NCI-H526 treated with DMSO at 0.1 percent for 48 hours (cell line): ENCODE data around the gene ACTL9.
"Not testable (repeated sequence)": the region's sequence is repeated elsewhere in the genome, so short reads cannot be mapped to it uniquely, and the experiment has no call there.

ENCODE experiments used
- DNase-seq: peaks from one replicate; lab custom pipeline; 2025; lab: John Stamatoyannopoulos, UW

The ACTL9 gene, protein sequence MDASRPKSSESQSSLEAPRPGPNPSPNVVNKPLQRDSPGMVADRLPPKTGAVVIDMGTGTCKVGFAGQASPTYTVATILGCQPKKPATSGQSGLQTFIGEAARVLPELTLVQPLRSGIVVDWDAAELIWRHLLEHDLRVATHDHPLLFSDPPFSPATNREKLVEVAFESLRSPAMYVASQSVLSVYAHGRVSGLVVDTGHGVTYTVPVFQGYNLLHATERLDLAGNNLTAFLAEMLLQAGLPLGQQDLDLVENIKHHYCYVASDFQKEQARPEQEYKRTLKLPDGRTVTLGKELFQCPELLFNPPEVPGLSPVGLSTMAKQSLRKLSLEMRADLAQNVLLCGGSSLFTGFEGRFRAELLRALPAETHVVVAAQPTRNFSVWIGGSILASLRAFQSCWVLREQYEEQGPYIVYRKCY

DNA sequence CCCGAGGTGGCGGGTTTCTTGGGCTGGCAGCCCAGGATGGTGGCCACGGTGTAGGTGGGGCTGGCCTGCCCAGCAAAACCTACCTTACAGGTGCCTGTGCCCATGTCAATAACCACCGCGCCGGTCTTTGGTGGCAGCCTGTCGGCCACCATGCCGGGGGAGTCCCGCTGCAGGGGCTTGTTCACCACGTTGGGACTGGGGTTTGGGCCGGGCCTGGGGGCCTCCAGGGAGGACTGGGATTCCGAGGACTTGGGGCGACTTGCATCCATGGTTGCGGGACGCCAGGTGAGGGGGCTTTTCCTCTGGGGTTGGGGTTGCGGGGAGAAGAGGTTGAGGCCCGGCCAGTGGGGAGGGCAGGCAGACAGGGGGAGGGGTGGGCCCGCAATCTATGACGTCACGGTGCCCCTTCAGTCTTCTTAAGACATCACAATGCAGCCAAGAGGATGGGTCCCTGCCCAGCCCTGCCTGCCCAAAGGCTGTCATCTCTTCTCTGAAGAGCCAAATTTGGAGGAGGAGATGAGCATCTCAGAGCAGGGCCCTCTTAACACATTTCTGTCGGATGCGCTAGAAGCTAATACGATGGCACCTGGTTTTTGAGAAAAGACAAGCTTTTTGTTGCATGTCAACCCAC, at the start of gene ACTL9:
Gene ACTL9 (minus strand): TSS at position 363 of the 631 bp plus-strand sequence. CDS start 94 bp downstream, at position 269.
- no peak for DNase-seq

DNA sequence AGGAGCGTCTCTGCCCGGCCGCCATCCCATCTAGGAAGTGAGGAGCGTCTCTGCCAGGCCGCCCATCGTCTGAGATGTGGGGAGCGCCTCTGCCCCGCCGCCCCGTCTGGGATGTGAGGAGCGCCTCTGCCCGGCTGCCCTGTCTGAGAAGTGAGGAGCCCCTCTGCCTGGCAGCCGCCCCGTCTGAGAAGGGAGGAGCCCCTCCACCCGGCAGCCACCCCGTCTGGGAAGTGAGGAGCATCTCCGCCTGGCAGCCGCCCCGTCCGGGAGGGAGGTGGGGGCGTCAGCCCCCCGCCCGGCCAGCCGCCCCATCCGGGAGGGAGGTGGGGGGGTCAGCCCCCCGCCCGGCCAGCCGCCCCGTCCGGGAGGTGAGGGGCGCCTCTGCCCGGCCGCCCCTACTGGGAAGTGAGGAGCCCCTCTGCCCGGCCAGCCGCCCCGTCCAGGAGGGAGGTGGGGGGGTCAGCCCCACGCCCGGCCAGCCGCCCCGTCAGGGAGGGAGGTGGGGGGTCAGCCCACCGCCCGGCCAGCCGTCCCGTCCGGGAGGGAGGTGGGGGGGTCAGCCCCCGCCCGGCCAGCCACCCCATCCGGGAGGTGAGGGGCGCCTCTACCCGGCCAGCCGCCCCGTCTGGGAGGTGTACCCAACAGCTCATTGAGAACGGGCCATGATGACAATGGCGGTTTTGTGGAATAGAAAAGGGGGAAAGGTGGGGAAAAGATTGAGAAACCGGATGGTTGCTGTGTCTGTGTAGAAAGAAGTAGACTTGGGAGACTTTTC, 40.9 kb upstream of the ACTL9 start:
- not testable (repeated sequence) for DNase-seq

DNA sequence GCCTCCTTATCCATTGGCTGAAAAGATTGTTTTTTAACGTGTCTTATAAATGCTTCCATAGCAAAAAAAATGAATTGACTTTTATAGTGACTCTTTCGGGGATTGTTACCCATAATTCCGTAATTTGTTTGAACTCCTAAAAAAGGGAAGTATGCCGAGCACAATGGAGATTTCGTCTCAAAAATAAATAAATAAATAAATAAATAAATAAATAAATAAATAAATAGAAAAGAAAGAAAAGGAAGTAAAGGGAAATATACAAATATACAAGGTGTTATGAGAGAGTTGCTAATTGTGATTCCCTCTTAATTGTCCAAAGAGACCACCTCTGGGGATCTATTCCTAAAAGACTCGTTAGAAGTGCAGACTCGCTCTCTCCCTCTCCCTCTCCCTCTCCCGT, 39.8 kb upstream of the ACTL9 start:
- DNase-seq: no peak

DNA sequence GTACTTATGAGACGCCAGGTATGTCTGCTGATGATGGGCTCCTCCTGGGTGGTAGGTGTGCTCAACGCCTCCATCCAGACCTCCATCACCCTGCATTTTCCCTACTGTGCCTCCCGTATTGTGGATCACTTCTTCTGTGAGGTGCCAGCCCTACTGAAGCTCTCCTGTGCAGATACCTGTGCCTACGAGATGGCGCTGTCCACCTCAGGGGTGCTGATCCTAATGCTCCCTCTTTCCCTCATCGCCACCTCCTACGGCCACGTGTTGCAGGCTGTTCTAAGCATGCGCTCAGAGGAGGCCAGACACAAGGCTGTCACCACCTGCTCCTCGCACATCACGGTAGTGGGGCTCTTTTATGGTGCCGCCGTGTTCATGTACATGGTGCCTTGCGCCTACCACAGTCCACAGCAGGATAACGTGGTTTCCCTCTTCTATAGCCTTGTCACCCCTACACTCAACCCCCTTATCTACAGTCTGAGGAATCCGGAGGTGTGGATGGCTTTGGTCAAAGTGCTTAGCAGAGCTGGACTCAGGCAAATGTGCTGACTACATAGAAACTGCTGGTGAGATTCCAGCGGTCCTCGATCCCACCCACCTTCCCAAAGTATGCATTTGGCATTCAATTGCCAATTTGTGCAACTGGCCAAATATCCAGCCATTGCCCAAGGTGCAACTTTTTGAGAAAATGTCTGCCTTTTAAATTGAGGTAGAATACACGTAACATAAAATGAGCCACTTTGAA, 33.0 kb upstream of the ACTL9 start:
- no peak for DNase-seq

DNA sequence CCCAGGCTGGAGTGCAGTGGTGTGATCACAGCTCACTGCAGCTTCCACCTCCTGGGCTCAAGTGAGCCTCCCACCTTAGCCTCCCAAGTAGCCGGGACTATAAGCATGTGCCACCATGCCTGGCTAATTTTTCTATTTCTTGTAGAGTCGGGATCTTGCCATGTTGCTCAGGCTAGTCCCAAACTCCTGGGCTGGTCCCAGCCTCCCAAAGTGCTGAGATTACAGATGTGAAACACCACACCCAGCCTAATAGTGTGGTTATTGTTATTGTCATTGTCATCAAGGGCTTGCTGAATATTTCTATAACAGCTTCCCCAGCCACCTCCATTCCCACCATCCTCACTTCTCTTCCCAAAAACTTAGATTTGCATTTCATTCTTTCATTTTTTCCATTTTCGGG, 25.7 kb upstream of the ACTL9 start:
- DNase-seq: no peak

DNA sequence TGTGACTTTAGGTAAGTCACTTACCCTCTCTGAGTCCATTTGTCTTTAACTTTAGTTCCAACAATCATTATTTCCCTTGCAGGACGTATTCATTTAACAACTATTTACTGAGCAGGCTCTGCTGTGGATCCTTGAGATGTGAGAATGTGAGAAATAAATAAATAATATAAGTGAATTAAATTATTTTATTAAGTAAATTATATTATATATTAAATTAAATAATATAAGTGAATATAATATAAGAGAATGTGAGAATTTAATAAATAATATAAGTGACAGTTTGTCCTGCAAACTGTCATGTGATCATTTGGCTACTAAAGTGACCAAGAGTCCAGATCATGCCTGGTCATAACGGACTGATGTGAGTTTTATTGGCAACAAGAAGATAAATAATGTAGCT, 23.4 kb upstream of the ACTL9 start:
- DNase-seq: no peak

DNA sequence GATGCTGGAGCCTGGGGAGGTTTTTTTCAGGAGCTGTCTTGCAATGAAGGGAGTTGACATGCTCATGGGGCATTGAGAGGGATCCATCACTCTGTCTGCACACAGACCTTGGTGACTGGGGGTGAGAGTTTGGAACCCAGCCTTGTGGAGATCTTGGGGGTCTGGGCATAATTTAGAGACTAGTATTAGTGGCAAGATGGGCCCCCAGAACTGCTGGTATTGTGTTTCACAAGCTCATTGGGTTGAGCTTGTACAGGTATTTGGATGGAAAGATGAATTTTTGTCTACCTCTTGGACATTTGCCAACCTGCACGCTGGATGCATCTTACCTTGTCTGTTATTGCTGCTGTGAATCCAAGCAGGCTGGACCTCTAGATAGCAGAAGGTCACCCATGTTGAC, 22.7 kb upstream of the ACTL9 start, which contains the start of gene OR2Z1:
Gene OR2Z1 (plus strand): TSS at position 301 of the 400 bp plus-strand sequence. CDS start 9,395 bp downstream, outside the sequence.
- DNase-seq: no peak

DNA sequence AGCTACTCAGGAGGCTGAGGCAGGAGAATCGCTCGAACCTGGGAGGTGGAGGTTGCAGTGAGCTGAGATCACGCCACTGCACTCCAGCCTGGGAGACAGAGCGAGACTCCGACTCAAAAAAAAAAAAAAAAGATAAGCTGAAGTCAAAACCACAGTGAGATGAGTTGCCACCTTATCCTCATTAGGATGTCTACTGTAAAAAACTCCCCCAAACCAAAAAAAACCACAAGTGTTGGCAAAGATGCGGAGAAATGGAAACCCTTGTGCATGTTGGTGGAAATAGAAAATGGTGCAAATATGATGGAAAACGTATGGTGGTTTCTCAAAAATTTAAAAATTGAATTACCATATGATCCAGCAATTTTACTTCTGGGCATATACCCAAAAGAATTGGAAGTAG, 11.7 kb upstream of the ACTL9 start:
- DNase-seq: not testable (repeated sequence)

DNA sequence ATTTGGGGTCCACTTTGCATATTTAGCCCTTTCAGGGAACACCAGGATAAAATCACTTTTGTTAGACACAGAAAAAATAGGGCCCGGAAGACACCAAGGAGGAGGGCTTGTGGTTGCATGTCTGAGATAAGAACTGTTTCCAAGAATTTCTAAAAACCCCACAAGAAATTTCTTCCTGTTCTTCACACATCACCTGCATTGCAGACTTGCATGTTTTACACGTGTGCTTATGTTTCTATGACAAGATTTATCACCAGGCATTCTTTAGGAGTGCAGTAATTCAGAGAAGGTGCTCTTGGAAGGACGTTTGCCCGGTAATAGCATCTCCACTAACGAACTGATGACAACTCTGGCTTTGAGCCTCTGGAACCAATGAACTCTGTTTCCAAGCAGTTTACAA, 7.1 kb upstream of the ACTL9 start:
- DNase-seq: no peak

DNA sequence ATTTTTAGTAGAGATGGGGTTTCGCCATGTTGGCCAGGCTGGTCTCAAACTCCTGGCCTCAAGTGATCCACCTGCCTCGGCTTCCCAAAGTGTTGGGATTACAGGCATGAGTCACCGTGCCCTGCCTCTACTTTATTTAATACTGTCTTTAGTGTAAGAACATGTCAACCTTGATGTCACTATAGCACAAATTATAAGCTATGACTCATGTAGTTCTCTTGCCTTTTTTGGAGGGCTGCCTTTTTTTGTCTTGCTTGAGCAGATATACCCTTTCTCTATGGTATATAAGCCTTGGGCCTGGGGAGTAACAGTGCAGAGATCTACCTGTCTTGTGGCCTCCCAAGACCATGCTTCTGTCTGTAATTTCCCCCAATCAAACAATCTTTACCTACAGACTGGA, 6.7 kb upstream of the ACTL9 start:
- DNase-seq: not testable (repeated sequence)

DNA sequence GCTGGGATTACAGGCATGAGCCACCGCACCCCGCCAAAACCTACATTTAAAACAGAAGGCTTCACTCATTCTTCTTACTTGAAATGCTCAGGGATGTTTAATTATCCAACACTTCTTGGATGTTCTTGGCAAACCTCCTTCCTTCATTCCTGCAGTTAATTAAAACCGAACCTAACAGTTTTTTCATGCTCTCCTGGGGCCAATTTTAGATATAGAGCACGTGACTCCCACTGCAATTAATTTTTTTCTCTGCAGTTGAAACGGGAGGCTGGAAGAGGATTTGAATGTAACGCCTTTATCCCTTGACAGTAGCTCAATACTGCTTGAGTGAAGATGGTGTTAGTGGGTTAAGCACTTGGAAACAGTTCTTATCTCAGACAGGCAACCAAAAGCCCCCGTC, 4.6 kb upstream of the ACTL9 start:
- DNase-seq: no peak

DNA sequence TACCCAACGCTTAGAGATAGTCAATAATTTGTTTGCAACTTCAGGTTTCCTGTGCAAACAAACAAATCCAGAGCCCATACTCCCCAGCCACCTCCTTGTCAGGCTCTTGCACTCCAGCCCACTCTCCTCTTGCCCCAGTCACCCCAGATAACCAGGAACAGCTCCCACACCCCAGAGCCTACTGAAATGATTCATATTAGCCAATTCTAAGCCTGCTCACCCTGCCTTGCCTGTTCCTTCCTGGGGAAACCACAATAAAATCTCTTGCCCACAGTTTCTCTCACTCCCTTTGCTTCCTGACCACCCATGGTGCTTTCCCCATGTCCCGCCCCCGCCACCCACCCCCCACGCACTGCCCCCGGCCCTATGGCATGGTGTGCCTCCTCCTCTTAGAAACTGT, 3.8 kb upstream of the ACTL9 start:
- no peak for DNase-seq

DNA sequence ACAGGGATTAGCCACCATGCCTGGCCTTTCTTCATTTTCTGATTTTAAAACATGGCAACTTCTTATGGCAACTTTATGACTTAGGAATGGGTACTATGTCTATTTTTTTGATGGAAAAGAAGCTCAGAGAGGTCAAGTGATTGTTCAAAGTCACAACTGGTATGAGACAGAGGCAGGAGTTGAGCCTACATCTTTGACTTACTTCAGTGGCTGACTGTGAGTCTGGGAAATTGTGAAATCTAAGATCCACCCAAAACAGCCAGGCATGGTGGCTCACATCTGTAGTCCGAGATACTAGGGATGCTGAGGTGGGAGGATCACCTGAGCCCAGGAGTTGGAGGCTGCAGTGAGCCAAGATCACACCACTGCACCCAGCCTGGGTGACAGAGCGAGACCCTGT, 2.4 kb upstream of the ACTL9 start:
- no peak for DNase-seq

DNA sequence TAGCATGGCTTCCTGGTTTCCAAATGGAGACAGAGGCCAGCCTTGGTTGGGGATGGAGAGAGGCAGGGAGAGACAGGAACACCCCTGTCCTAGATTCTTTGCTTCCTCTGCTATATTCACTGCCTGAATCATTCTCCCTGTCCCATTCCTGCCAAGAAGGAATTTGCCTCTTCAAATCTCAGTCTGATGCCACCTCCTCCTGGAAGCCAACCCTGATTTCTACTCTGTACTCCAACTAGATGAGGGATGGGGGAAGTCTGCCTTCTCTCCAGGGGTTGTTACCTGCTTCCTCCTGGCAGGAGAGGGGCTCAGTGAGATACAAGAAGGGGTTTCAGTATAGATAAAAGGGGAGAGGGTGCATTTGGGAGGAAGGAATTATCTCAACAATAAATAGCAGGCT, 1.3 kb upstream of the ACTL9 start:
- DNase-seq: no peak

DNA sequence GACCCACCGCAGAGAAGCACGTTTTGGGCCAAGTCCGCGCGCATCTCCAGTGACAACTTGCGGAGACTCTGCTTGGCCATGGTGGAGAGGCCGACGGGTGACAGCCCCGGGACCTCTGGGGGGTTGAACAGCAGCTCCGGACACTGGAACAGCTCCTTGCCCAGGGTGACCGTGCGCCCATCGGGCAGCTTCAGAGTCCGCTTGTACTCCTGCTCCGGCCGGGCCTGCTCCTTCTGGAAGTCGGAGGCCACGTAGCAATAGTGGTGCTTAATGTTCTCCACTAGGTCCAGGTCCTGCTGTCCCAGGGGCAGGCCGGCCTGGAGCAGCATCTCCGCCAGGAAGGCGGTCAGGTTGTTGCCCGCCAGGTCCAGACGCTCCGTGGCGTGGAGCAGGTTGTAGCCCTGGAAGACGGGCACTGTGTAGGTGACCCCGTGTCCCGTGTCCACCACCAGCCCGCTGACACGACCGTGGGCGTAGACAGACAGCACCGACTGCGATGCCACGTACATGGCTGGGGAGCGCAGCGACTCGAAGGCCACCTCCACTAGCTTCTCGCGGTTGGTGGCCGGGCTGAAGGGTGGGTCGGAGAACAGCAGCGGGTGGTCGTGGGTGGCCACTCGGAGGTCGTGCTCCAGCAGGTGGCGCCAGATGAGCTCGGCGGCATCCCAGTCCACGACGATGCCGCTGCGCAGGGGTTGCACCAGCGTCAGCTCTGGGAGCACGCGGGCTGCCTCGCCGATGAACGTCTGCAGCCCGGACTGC, 743 bp downstream of the ACTL9 start:
- DNase-seq: no peak

DNA sequence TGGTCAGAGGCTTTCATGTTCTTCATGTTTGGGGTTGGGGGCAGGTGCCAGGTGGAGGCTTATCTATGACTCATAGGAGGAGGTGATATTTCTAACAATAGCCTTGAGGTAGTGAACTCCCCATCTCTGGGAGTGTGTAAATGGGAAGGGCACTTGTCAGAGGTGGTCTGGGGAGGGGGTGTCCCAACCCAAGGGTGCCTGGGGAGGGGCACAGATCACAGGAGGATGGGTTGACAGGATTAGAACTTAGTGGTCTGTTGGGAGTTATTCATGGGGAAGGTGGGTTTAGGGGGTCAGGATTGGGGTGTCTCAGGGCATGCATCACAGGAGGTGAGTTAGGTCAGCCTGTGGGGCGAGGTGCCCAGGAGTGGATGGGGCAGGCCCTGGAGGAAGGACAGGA, 1.6 kb downstream of the ACTL9 start:
- no peak for DNase-seq

DNA sequence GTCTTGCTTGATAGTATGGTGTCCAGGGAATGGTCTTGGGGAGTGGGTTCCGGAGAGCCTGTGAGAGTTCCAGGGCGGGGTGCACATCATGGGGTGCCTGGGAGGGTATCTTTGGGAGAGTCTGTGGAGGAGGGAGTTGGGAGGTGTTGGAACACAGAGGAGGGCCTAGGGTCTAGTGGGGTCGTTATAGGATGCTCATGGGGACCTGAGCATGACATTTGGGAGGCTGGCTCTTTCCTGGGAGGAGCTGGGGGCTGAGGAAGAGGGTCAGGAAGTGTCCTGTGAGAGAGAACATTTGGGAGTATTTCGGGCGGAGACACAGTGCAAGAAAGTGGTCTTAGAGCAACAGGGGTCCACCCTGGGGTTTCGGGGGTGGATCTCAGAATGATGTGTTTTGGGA, 2.7 kb downstream of the ACTL9 start:
- no peak for DNase-seq

DNA sequence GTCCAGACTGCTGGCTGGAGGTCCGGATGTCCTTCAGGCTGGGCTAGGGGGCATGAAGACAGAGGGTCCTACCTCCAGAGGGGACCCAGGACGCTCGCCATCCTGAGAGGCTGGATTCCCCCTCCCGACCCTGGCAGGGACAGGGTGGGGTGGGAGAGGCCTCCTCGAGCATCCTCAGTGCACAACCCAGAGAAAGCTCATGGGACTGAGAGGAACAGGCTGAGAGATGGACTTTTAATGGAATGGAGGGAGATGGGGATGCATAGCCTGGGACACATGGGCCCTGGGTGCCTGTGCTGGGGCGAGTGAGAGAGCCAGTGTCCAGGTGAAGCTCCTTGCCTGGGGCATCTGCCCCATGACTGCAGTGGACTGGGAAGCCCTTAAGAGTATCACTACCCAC, 3.1 kb downstream of the ACTL9 start:
- DNase-seq: no peak

DNA sequence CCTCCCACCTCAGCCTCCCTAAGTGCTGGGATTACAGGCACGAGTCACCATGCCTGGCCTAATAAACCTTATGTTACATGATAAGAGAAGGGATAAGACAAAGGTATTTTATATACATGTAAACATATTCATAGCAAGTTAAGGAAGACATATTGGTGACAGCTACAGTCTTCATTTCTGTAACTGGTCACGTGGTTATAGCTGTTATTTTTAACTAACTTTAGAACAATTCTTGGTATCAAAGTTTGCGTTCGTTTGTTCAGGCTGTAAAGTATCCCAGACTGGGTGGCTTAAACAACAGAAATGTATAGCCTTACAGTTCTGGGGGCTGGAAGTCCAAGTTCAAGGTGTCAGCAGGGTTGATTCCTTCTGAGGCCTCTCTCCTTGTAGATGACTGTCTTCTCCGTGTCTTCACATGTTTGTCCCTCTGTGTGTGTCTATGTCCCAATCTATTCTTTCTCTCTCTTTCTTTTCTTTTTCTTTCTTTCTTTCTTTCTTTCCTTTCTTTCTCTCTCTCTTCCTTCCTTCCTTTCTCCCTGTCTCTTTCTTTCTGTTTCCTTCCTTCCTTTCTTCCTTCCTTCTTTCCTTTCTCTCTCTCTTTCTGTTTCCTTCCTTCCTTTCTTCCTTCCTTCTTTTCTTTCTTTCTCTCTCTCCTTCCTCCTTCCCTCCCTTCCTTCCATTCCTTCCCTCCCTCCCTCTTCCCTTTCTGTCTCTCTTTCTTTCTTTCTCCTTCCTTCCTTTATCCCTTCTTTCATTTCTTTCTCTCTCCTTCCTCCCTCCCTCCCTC, 7.6 kb downstream of the ACTL9 start:
- DNase-seq: no peak

DNA sequence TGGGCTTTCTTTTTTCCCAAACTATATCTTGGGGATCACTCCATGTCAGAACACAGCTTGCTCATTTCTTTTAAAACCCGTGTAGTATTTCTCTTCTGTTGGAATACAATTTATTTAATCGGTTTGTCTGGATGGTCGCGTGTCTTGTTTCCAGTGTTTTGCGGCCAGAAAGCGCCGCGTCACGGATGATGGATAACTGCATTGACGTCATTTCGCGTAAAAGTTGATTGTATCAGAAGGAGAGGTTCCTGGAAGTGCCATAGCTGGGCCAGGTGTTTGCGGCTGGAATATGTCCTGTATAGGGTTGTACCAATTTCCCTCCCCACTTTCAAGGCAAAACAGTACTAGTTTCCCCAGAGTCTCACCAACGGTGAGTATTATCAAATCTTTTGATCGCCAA, 9.7 kb downstream of the ACTL9 start:
- DNase-seq: no peak

DNA sequence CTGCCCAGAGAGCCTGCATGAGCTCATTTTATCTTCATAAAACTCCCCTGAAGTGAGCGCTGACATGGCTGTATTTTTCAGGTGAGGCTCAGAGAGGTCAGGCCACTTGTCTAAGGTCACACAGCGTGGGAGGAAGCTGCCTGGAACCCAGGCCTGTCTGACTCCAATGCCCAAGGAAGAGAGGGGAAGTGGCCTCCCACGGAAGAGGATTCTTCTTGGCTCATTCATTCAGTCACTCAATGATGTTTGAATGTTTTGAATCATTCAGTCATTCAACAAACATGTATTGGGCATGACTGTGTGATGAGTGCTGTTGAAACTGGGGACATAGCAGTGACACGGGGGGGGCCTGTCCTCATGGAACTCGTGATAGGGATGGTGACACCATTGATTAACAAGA, 12.0 kb downstream of the ACTL9 start:
- no peak for DNase-seq
